ENCODE measurements around the gene CDK19. TPM values are rescaled to one million over a fixed set of nuclear protein-coding genes. Genes with fewer than 3 reads are reported as not detected.

Gene CDK19
- polyA plus RNA-seq, 1 experiment: 21.4 TPM

DNA sequence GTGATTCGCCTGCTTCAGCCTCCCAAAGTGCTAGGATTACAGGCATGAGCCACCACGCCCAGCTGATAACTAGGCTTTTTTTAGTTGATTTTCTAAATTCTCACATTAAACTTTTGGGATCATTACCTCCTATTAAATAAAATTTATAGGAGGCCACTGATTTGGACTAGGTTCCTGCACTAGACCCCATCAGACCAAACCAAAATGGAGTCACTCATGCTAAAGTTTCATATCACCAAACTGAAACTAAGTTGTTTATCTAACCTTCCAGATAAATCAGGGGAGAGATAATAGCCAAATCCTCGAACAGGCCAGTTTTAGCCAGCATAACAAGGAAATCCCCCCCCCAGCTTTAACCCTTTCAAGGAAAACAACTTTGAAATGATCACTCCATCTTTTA lies 240.5 kb downstream of the CDK19 start:
- CTCF ChIA-PET: no interaction called here
- Histone ChIP-seq H3K27me3 (ENCODE audit: control insufficient read depth, insufficient read depth, low read length) (no peaks in the 10 kb centered on the region), H3K27ac (ENCODE audit: low read depth, low read length) (no peak overlapping the region), H3K9me3 (ENCODE audit: control insufficient read depth, insufficient read depth, low read length) (no peaks in the 10 kb centered on the region), H3K4me3 (ENCODE audit: low read depth, low read length) (no peak overlapping the region)
- POLR2A ChIA-PET: no interaction called here
- DNase-seq (ENCODE audit: low read depth, low spot score): no peak
- TF ChIP-seq, protein P1, sequence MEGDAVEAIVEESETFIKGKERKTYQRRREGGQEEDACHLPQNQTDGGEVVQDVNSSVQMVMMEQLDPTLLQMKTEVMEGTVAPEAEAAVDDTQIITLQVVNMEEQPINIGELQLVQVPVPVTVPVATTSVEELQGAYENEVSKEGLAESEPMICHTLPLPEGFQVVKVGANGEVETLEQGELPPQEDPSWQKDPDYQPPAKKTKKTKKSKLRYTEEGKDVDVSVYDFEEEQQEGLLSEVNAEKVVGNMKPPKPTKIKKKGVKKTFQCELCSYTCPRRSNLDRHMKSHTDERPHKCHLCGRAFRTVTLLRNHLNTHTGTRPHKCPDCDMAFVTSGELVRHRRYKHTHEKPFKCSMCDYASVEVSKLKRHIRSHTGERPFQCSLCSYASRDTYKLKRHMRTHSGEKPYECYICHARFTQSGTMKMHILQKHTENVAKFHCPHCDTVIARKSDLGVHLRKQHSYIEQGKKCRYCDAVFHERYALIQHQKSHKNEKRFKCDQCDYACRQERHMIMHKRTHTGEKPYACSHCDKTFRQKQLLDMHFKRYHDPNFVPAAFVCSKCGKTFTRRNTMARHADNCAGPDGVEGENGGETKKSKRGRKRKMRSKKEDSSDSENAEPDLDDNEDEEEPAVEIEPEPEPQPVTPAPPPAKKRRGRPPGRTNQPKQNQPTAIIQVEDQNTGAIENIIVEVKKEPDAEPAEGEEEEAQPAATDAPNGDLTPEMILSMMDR (IDR thresholded peaks at IDR 0.05; ENCODE audit: low read depth, low read length): no peak

GRCh38 chr6:110573537-110573936 lies 241.7 kb downstream of the CDK19 start:
- Histone ChIP-seq H3K4me3 (ENCODE audit: low read depth, low read length) (no peak overlapping the region), H3K9me3 (ENCODE audit: control insufficient read depth, insufficient read depth, low read length) (no peaks in the 10 kb centered on the region), H3K27ac (ENCODE audit: low read depth, low read length) (no peak overlapping the region), H3K27me3 (ENCODE audit: control insufficient read depth, insufficient read depth, low read length) (no peaks in the 10 kb centered on the region)
- ChIA-PET POLR2A (no interaction called here), CTCF (no interaction called here)
- DNase-seq (ENCODE audit: low read depth, low spot score): no peak
- TF ChIP-seq, protein P1 (IDR thresholded peaks at IDR 0.05; ENCODE audit: low read depth, low read length): no peak

- CTCF ChIA-PET: no interaction called here
- H3K4me3 ChIP-seq (ENCODE audit: low read depth, low read length): no peak overlapping the region
- no peaks in the 10 kb centered on the region for H3K27me3 ChIP-seq (ENCODE audit: control insufficient read depth, insufficient read depth, low read length)
- POLR2A ChIA-PET: no interaction called here
- H3K27ac ChIP-seq (ENCODE audit: low read depth, low read length): no peak overlapping the region
- H3K9me3 ChIP-seq (ENCODE audit: control insufficient read depth, insufficient read depth, low read length): no peaks in the 10 kb centered on the region
- no peak for DNase-seq (ENCODE audit: low read depth, low spot score)
- TF ChIP-seq, protein P1 (IDR thresholded peaks at IDR 0.05; ENCODE audit: low read depth, low read length): no peak
These were observed 242.1 kb downstream of the CDK19 start for GRCh38 chr6:110573136-110573535.

GRCh38 chr6:110567957-110568696 lies 247.1 kb downstream of the CDK19 start:
- POLR2A ChIA-PET: no interaction called here
- H3K9me3 ChIP-seq (ENCODE audit: control insufficient read depth, insufficient read depth, low read length): no peaks in the 10 kb centered on the region
- no peak overlapping the region for H3K4me3 ChIP-seq (ENCODE audit: low read depth, low read length)
- TF ChIP-seq, protein P1 (IDR thresholded peaks at IDR 0.05; ENCODE audit: low read depth, low read length): no peak
- no peak overlapping the region for H3K27ac ChIP-seq (ENCODE audit: low read depth, low read length)
- CTCF ChIA-PET: no interaction called here
- no peaks in the 10 kb centered on the region for H3K27me3 ChIP-seq (ENCODE audit: control insufficient read depth, insufficient read depth, low read length)
- DNase-seq (ENCODE audit: low read depth, low spot score): no peak

DNA sequence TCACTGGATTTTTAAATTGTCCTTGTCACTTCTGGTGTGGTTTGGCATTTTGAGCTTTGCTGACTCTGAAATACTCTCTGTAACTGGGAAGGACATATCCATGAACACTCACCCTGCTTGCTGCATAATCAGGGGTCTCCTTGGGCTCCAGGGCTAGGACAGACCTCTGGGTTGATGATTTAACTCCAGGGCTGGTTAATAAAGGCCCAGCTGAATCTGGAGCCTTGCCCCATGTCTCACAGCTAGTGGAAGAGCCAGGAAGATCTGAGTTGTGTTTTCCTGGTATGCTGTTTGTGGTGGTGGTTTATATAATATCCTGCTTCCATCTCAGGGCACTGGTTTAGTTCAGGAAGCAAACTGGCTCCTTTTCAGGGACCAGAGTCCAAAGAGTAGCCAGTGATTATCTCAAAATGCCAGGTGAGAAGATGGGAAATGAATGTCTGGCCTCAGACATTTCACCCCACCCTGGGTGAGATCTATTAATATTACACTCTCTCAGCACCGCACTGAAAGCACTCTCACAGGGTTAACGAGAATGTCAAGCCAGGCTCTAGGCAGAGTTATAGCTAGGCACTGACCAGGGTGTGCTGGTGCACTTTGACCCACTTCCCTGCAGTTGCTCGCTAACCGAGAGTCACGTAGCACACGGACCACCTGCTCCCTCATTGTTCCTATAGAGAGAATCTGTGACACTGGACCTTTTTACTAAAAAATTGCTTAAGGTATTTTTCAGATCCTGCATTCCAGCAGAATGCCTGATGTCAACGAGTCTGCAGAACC lies 248.7 kb downstream of the CDK19 start:
- H3K4me3 ChIP-seq (ENCODE audit: low read depth, low read length): no peak overlapping the region
- TF ChIP-seq, protein P1 (IDR thresholded peaks at IDR 0.05; ENCODE audit: low read depth, low read length): no peak
- H3K9me3 ChIP-seq (ENCODE audit: control insufficient read depth, insufficient read depth, low read length): no peaks in the 10 kb centered on the region
- CTCF ChIA-PET: no interaction called here
- H3K27me3 ChIP-seq (ENCODE audit: control insufficient read depth, insufficient read depth, low read length): no peaks in the 10 kb centered on the region
- H3K27ac ChIP-seq (ENCODE audit: low read depth, low read length): no peak overlapping the region
- POLR2A ChIA-PET: no interaction called here
- no peak for DNase-seq (ENCODE audit: low read depth, low spot score)
